ENCODE results near the gene KLF16.

The KLF16 gene

DNA sequence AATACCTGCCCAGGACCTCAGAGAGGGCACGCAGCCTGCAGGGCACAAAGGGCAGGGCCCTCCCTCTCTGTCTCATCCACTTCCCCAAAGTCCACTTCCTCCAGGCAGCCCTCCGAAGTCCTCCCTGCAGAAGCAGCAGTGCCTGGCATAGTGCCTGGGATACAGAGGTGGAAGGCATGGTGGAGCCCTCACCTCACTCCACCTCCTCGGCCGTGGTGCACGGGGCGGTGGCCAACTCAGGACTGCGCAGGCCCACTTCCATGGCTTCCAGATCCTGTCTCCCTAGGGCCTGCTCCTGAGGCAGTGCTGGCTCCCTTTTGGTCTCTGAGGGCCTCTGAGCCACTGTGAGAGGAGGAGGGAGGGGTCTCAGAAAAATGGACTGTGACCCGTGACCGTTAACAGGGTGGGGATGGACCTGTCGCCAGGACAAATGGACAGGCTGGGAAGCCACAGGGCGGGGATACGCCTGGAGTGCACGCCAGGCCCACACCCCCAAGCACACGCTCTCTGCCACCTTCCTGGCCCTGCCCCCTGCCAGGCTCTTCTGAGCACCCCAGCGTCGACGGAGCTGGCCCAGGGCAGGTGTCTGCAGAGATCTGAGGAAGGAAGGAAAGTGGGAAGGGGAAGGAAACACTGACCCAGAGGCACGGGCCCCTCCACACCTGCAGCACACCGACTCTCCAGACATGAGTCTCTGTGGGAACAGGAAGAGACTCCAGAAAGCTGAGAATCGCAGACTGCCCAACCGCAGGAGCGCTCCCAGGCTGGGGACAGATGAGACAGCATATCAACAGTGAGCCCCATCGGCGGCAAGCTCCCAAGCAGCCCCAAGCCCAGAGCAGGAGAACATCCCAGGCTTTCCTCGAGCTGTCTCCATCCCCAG lies 23.5 kb downstream of the KLF16 start:
- no peak for DNase-seq

DNA sequence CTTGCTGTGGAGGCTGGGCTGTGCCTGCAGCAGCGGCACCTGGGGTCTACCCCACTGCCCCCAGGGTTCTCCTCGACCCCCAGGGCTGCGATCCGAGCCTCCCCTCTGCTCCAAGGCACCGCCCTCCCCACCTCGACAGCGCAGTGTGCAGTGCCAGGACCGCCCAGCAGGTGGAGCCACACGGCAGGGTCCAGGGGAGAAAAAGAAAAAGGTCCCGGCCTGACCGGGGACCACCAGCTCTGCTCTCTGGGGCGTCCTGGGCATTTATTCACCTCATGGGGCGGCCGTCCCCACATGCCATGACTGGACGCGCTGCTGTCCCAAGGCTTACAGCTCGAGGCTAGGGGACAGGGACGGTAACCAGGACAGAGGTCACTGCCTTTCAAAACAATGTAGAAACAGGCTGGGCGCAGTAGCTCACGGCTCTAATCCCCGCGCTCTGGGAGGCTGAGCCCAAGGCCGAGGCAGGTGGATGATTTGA lies 25.7 kb downstream of the KLF16 start:
- no peak for DNase-seq

DNA sequence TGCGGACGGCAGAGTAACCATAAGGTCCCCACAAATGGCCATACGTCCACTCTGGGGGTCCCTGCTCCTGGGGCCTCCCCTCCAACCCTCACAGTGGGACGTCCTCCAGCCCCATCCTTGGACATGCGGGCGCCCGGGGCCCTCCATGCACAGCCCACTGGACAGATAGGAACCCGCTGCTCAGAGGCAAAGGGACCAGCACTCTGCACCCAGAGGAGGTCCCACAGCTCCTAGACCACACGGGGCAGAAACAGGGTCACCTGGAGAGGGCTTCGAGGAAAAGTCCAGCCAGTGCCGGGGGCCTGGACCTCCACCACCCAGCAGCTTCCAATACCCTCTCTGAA lies 26.2 kb downstream of the KLF16 start:
- DNase-seq, result no peak

DNA sequence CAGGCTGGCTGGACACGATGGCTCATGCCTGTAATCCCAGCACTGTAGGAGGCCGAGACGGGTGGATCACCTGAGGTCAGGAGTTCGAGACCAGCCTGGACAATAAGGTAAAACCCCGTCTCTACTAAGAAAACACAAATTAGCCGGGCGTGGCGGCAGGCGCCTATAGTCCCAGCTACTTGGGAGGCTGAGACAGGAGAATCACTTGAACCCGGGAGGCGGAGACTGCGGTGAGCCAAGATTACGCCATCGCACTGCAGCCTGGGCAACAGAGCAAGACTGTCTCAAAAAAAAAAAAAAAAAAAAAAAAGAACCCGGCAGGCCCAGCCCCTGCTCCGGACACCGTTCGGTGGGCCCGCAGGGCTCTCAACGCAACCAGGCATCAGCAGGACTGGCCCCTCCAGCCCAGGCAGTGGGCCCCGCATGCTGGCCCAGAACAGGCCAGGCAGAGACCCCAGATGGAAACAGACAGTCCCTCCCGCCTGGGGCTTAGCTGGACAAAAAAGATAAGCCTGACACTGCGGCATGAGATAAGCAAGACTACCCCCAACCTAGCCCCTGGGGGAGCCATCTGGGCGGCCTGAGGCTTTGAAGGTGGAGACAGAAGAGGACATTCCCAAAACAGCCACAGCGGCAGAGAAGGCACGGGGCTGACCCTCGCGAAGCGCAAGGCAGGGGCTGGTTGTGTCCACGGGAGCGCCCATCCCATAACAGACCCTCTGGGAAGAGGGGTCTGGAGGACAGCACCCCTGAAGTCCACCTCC lies 26.7 kb downstream of the KLF16 start:
- no peak for DNase-seq

DNA sequence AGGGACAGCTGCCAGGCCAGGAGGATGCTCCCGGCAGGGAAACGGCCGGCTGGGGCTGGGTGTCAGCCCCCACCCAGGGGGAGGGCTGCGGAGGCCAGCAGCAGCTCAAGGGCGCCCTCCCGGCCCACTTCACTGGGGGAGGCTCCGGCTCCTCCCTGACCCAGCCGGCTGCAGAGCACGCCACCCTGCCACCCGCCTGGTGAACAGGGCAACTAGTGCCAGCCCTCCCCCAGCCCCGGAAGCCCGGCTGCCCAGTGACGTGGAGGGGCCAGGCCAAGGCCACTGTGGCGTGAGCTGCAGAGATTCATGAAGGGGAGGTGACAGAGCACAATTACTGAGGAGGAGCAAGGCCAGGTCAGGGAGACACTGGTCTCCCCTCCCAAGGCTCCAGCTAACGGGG lies 29.8 kb downstream of the KLF16 start:
- no peak for DNase-seq

DNA sequence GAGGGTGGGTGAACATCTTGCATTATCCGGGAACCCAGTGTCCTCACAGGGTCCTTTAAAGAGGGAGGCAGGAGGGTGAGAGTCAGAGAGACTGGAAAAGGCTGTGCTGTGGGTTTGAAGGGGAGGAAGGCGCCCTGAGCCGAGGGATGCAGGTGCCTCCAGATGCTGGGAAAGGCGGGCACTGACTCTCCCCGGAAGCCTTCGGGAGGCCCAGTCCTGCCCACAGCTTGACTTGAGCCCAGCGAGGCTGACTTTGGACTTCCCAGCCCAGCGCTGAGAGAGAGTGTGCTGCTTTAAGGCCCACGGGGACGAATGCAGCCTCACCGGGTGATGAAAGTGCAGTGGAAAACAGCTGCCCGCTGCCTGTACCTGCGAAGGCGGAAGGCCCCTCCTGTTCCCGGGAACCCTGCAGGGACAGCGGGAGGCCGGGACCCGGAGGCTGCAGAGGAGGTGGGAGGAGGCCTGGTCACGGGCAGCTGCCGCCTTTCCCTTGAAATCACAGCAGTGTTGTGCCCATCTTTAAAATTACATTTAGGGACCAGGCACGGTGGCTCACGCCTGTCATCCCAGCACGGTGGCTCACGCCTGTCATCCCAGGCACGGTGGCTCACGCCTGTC lies 31.2 kb downstream of the KLF16 start:
- DNase-seq, result no peak

DNA sequence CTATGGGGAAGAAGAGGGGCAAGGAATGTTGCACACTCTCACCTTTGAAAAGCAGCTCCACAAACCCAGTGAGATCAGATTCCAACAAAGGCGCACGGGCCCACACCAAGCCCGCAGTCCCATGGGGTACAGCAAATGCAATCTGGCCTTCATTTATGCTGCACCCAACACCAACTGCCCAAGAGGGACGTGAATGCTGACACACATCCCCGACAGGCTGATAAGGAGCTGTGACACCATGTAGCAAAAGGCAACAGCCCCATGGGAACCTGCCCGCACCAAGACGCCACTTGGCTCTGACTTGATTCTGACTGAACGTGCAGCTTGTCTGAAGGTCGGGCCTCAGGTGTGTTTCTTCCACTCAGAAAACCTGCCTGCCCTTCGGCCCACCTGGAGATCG lies 32.4 kb downstream of the KLF16 start:
- no peak for DNase-seq

DNA sequence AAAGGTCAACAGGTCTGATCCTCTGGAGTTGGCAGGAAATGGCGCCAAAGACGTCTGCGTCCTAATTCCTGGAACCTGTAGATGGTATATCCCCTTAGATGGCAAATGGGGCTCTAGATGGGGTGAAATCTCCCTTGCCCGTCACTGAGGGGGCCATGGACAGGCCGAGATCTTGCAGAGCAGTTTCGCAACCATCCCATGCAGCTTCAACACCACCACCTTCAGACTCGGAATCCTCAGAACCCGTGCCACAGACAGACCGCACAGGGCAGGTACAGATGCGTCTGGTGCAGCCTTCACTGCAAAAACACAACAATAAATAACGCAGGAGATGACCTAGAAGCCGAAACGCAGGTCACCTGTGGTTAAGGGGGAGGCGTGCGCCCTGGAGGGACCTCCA lies 32.8 kb downstream of the KLF16 start:
- no peak for DNase-seq

DNA sequence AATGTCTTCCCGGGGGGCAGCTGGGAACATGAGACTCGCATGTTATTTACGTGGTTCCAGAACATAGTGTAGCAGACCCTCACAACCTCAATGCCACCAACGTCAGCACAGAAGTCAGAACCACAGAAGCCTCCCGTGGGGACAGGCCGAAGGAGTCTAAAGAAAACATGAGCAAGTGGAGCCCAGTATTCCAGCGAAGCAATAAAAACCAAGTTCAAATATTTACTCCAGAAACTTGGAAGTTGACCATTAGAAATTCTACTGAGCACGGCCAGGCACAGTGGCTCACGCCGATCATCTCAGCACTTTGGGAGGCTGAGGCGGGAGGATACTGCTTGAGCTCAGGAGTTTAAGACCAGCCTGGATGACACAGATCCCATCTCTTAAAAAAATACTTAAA lies 33.4 kb downstream of the KLF16 start:
- no peak for DNase-seq

DNA sequence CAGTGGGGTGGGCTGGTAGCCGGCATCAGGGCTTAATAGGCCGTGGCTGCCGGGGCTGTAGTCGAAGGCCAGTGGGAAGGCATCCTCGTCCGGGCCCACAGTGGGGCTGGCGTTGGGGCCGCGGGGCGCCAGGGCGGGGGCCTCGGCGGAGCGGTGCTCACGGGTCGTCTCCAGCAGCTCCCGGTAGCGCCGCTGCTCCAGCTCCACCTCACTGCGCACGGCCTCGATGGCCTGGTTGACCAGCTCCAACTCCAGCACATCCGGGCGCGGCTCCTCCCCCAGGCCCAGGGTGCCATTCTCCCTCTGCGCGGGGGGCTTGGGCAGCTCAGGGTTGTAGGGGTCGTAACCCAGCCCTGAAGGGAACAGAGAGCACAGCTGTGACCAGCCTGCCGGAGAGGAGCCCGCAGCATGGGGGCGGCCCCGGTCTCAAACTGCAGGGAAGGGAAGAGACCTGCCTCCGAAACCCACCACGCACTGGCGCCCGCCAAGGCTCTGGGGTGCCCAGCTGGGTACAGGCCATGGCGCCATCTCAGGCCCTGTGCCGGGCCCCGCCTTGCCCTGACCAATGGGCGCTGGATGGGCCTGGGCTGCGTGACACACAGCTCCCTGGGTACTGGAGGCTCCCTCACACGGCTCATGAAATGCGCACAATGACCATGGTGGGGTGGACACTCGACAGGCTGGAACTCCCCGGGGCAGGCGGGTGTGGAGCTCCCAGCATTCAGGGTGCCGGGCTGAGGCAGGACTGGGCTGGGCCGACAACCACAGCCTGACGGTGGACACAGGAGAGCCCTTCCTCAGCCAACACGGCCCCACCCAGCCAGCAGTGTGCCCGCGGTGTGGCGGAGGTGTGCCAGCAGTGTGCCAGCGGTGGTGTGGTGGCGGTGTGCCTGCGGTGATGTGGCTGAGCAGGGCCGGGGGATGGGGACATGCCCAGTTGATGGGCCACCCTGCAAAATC lies 34.8 kb downstream of the KLF16 start:
- no peak for DNase-seq

DNA sequence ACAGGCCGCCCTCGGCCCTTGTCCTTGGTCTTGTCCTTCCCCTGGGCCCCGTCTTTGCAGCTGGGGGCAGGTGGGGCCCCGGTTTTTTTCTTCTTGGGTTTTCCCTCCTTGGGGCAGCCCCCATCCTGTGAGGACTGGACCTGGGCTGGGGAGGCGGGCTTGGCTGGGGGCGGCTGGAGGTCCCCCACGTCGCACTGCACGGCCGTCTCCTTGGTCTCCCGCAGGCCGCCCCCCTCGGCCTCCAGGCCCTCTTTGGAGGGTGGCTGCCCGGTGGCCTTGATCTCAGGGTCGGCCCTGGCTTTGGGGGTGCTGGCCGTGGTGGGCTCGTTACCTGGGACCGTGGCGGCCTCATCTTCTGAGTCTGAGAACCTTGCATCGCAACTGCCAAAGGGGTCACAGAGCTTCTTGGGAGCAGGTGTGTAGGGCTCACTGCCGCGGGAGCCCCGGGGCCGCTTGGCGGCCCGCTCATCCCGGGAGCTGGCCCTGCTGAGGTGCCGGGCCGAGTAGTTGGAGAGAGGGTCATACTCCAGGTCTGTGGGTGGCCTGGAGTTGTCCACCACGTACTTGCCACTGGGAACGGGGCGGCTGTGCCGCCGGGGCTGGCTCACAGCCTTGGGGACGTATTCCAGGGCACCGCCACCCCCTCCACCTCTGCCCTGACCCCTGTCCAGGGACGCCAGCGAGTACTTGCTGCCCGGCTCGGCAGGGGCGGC lies 35.7 kb downstream of the KLF16 start:
- no peak for DNase-seq

DNA sequence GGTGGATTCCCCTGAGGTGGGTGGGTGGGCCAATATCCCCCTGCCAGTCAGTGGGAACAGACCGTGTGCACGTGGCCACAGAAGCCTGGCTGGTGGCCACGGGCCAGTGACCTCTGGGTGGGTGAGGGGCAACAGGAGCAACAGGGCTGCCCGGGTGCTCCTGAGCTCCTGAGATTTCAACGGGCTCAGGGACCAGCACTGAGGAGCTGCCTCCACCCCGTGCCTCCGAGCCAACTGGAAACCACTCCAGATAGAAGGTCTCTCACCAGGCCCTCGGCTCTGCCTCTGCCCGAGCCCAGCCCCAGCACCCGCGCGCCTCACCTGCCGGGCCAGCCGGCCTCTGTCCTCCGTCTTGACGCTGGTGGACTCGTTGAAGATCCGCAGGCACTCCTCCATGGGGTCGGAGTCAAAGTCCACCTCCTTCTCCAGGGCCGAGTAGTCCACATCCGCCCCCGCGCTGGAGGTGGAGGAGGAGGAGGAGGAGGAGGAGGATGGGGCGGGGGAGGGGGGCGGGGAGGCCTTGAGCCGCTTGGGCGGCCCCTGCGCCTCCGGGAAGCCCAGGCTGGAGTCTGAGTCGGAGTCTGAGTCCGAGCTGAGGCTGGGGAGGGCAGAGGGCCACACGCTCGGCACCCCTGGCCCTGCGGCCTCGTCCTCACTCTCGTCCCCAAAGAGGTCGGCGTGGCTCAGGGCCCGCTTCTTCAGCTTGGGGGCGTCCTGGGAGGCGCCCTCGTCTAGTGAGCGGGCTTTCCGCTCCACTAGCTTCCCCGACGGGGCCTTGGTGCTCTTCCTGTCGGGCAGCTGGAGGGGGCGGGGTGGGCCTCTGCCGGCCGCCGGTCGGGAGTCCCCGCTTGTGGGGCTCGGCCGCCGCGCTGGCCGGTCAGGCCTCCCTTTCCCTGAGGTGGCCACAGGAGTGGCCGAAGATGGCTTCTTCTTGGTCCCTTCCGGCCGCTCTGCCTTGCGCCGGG lies 36.5 kb downstream of the KLF16 start:
- no peak for DNase-seq

DNA sequence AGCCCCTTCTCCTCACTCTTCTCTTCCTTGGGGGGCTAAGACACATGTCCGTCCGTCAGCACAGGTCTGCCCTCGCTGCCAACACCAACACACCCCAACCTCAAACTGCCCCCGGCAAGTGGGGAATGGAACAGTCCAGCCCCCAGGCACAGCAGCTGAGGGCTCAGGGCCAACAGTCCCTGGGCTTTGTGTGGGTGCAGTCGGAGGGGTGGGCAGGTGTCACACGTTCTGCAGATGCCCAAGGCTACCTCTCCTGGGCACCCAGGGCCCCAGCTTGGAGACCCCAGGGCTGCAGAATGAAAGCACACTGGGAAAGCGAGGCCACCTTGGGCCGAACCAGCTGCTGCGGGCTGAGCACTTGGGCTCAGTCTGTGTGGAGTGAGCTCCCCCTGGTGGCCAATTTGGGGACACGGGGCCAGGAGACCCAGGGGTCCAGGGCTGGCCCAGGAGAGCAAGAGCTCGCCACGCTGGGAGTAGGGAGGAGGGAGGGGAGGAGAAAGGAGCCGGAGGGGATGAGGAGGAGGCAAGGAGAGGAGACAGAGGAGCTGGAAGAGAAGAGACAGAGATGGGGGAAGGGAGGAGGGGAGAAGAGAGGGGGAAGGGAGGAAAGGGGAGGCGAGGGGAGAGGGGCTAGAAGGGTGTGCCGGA lies 37.3 kb downstream of the KLF16 start:
- peak; percentile 55 for DNase-seq

DNA sequence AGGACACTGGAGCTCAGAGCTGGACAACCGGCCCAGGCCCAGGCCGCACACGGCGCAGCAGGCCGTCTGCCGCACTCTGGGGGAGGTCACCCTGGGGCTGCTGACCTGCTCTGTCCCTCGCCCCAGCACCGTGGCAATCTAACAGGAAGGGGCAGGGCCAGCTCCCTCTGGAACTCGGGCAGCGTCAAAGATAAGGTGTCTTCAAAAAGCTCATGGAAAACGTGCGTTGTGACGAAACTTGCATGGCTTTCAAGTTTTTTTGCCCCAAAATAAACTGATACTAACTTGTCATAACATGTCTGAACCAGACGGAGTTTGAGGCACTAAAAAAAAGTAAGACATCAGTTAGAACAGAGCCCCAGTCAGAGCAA lies 39.1 kb downstream of the KLF16 start:
- no peak for DNase-seq

DNA sequence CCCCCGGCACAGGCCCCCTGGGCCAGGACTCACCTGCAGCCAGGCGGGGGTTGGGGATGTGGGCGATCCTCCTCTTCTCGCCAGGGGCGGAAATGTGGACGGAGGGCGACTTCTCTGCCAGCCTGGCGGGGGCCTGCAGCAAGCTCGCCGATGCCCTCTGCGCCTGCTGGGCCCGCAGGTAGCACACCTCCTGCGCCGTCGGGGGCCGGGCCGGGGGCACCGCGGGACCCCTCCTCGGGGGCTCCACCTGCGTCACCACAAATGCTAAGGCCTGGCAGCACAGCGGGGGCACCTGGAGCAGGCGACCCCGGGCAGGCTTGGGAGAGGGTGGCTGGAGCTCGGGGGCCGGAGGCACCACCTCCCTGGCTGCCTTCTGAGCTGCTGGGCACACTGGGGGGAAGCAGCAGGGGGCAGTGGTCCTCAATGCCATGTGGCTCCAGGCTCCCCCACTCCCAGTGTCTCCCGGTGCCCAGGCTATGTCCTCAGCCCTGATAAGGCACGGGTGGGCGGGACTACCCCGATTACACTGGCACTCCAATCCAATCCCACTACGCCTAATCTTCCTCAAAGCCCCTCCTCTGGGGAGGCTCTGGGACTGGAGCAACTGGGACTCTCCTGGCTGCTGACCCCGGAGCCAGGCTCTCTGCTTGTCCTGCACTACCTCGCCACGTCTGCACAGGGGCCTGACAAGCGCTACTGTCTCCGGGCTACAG lies 39.7 kb downstream of the KLF16 start:
- no peak for DNase-seq

DNA sequence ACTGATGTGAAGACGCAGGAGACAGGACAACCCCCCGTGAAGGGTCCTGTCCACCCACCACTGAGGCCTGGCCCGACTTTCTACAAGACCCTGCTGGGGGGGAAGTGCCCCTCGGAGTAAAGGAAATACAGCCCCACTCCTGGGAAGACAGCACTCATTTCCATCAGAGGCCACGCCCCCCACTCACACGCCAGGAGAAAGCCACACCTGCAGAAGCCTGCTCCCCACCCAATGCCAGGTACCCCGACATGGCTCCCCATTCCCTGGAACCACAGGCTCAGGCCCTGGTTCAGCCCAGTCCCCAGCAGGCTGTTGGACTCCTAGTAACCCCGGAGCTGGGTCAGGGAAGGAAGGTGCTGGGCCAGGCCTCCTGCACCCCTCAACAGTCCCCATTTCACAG lies 40.4 kb downstream of the KLF16 start:
- no peak for DNase-seq

DNA sequence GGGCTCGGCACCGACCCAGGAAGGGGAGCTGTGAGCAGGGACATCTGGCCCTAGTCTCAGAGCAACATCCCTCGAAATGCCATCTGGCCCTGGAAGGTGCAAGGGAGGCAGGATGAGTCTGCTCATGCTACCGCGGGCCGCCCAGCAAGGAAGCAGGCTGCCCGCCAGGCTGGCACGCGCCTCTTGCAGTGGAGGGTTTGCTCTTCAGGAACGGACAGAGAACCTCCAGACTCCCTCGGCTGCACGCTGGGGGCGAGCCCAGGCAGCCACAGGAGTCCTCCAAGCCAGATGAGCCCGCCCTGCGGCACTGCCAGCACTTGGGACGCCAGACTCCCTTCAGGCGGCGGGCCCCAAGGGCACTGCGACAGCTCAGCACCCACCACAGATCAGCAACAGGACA lies 41.2 kb downstream of the KLF16 start:
- DNase-seq, result peak; percentile 38

DNA sequence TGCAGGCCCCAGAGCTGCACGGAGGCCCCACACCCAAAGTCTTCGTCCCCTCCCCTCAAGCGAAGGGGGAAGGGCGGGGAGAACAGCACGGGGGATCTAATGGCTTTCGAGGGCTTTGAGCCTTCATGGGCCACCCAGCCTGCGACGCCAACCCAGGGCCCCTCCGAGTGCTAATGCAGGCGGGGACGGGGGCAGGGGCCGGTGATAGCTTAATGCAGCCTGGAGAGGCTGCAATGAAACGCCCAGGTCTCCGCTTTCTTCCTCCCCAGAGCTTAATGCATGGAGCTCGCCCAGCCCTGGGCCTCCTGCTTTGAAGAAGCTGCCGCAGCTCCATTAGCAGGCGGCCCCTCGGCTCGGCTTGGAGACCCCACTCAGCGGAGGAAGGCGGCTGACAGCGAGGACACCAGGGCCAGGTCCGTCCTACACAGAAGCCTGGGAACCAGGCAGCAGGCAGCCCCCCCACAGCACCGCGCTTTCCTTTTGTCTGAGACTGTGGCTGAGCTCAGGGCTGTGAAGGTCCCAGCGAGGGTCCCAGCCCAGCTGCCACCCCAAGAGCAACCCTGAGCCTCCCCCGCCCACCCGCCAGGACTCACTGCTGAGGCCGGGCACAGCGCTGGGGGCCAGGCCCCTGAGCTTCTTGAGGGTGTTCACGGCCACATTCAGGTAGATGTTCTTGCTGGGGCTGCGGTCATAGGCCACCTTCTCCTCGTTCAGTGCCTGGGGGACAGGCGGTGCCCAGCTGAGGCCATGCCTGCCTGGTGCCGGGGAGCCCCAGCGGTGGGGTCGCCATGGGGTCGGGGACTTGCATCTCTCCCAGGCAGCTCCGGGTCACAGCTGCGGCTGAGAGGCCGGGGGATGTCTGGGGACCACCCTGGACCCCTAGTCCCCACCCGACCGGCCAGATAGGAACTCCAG lies 43.8 kb downstream of the KLF16 start:
- DNase-seq, result no peak

All from NCI-H1694 (cell line).